ENCODE measurements around the gene NEK6. TPM values are rescaled to one million over a fixed set of nuclear protein-coding genes. Genes with fewer than 3 reads are reported as not detected.

NEK6 gene
- total RNA-seq (2011; cell fraction: chromatin; rRNA removed; ENCODE audit: low replicate concordance) = 11.0 and 26.4 TPM in 2 replicates
- 6.4 and 7.7 TPM in 2 replicates for total RNA-seq (2011; cell fraction: nucleolus; rRNA removed)
- total RNA-seq (2011; cell fraction: nucleoplasm; rRNA removed) = 8.4 and 9.9 TPM in 2 replicates
- total RNA-seq (2014; rRNA removed) (8.0 and 11.4 TPM in 2 replicates), total RNA-seq (2014; rRNA removed; fragmentation: Illumina TruSeq; extraction: Trizol) (6.1 and 6.9 TPM in 2 replicates), total RNA-seq (2015; rRNA removed; fragmentation: Illumina TruSeq; extraction: Trizol) (7.9 and 8.4 TPM in 2 replicates), total RNA-seq (2021) (19.0 and 19.7 TPM in 2 replicates), polyA plus RNA-seq (2011; rRNA removed) (12.1 and 27.8 TPM in 2 replicates), polyA plus RNA-seq (2014; fragmentation: Illumina TruSeq; extraction: Trizol) (12.5 and 12.9 TPM in 2 replicates), polyA plus RNA-seq (2014; fragmentation: Nextera tagmentation; extraction: Ambion mirVana) (1 to 10 TPM; 3.1 to 3.5 TPM), polyA plus RNA-seq (2014; rRNA removed) (9.5 and 13.1 TPM in 2 replicates), polyA minus RNA-seq (2011; rRNA and poly(A)+ RNA removed) (24.9 and 49.3 TPM in 2 replicates), Bru-seq, nascent RNA (percentile 59 among the genes with signal in this experiment), BruChase-seq, experiment 1, labeled RNA remaining after a 2-hour chase (percentile 55 among the genes with signal in this experiment), BruChase-seq, experiment 2, labeled RNA remaining after a 6-hour chase (percentile 53 among the genes with signal in this experiment)
- 20.4 and 25.6 TPM in 2 replicates for polyA plus RNA-seq (2011; cell fraction: cytosol; rRNA removed)
- 13.6 and 24.6 TPM in 2 replicates for polyA plus RNA-seq (2011; cell fraction: nucleus; rRNA removed)
- 8.5 and 12.5 TPM in 2 replicates for polyA plus RNA-seq (2012)
- 10.0 and 18.9 TPM in 2 replicates for polyA minus RNA-seq (2011; cell fraction: cytosol; rRNA and poly(A)+ RNA removed)
- 4.8 and 27.3 TPM in 2 replicates for polyA minus RNA-seq (2011; cell fraction: nucleus; rRNA and poly(A)+ RNA removed)
- long read RNA-seq, experiment 1, transcript NEK6-201 (10 exons, 3,447 nt) = major isoform, 28 of 47 reads
- long read RNA-seq, experiment 1, partial matches to known transcripts = 5 of 47 reads
- long read RNA-seq, experiment 1, other reads (novel, unspliced or antisense) = 12 of 47 reads
- long read RNA-seq, experiment 2, transcript NEK6-201 (10 exons, 3,447 nt) = major isoform, 12 of 21 reads
- long read RNA-seq, experiment 2, partial matches to known transcripts = 1 of 21 reads
- long read RNA-seq, experiment 2, other reads (novel, unspliced or antisense) = 8 of 21 reads
- long read RNA-seq, experiment 3, transcript NEK6-201 (10 exons, 3,447 nt) = major isoform, 11 of 14 reads
- long read RNA-seq, experiment 3, partial matches to known transcripts = 0 of 14 reads
- long read RNA-seq, experiment 3, other reads (novel, unspliced or antisense) = 3 of 14 reads

- POLR2A ChIA-PET = interaction anchor here (1.0 to 1.1 kb wide), 2 partner anchors 9 to 10 kb away, joined by 4 read pairs; no protein-coding TSS in a partner anchor
- DNase-seq (ENCODE audit: extremely low read depth in 1 of 4, low spot score in 3 of 4) (peak; percentile 40 to 89 (median 78)), FAIRE-seq (no peak), ATAC-seq (peak; percentile 61)
- intact Hi-C loops (cut with micrococcal nuclease) = no loop called here
- peaks cover 2 to 16% of the 10 kb centered on the region in 2 experiments for H3K27me3 ChIP-seq (ENCODE audit: control insufficient read depth in 2 of 2, insufficient read depth in 2 of 2, low read length in 2 of 2)
- CTCF ChIA-PET (ENCODE audit: low intra/inter-chr PET ratio) = no interaction called here
- in situ Hi-C loops (cut with MboI) = no loop called here
- peak within 1 kb of the TSS; percentile 84 for H3K4me2 ChIP-seq (ENCODE audit: insufficient read depth, low read length)
- H3K9ac ChIP-seq (ENCODE audit: insufficient read depth in 1 of 2, low read depth in 2 of 2, low read length in 2 of 2) = peak within 1 kb of the TSS; percentile 73 to 97
- peak within 1 kb of the TSS; percentile 67; the same call in 2 of the 3 replicates for H3K27ac ChIP-seq (ENCODE audit: extremely low read depth, low read depth, low read length)
- H3K4me1 ChIP-seq (replicated peaks in 1 of 2; ENCODE audit: control insufficient read depth in 2 of 2, insufficient read depth in 2 of 2, low read length in 2 of 2) = peaks cover 17 to 24% of the 10 kb centered on the region in 2 experiments; a peak in 4 of 5 replicates
- BruUV-seq (replicated peaks) = no TSS peak
- peaks cover 6% of the 10 kb centered on the region for H4K20me1 ChIP-seq (replicated peaks; ENCODE audit: control insufficient read depth, insufficient read depth, low read length)
- peak within 1 kb of the TSS; percentile 85 for H2AFZ ChIP-seq (ENCODE audit: low read depth, low read length)
- no peaks in the 10 kb centered on the region; the same call in 2 of the 3 replicates for H3K36me3 ChIP-seq (ENCODE audit: control insufficient read depth, insufficient read depth, low read length)
- H3K9me3 ChIP-seq (replicated peaks; ENCODE audit: control insufficient read depth, insufficient read depth, low read depth, low read length) = no peaks in the 10 kb centered on the region
- WGBS (ENCODE audit: insufficient coverage, low coverage, missing lambda C conversion rate) = 3% methylated on average over 34 of the region's 116 CpGs
- peaks cover 27% of the 10 kb centered on the region for H3K79me2 ChIP-seq (ENCODE audit: control insufficient read depth, insufficient read depth, low read length)
- peak within 1 kb of the TSS; percentile 59 for H3K4me3 ChIP-seq
- H3K9me1 ChIP-seq (ENCODE audit: control insufficient read depth, insufficient read depth, low read length) = no peaks in the 10 kb centered on the region
- TF ChIP-seq ARID3A (IDR thresholded peaks at IDR 0.05; ENCODE audit: borderline replicate concordance, low read depth, low read length) (no peak), ZNF263 (CRISPR knock-in tag; IDR thresholded peaks at IDR 0.05; ENCODE audit: borderline replicate concordance) (0 out of 2 replicates have a peak, but pooled peaks have one; percentile 46), ZBTB43 (CRISPR knock-in tag; IDR thresholded peaks at IDR 0.05) (0 out of 2 replicates have a peak, but pooled peaks have one; percentile 24), MNT (conservative IDR thresholded peaks at IDR 0.05) (peak in 1 of 2 experiments; percentile 58; a peak in 2 of 4 replicates), ZNF639 (CRISPR knock-in tag; conservative IDR thresholded peaks at IDR 0.05 in 1 of 2, IDR thresholded peaks at IDR 0.05 in 1 of 2) (peak in 1 of 2 experiments; percentile 86; a peak in 2 of 4 replicates)
Observed at GRCh38 chr9:124257844-124258606, at the start of gene NEK6. TSS of gene NEK6 (plus strand) at chr9:124257949. CDS start at chr9:124301965, 44,016 bp downstream.

Measured in K562 (cell line).